Common myeloid progenitor, CD34-positive (primary cell): ENCODE results near the gene LST1.

Experiments used
- CTCF ChIA-PET: fragments of 350-600 bp; sonication (Branson Sonifier 250); formaldehyde crosslinking; loops from one replicate; lab custom pipeline; 2021; ENCODE audit warnings: antibody characterized with exemption; lab: Charles Lee
- POLR2A ChIA-PET: fragments of 350-600 bp; sonication (Branson Sonifier 250); formaldehyde crosslinking; loops from one replicate; lab custom pipeline; 2021; ENCODE audit warnings: antibody characterized with exemption; lab: Charles Lee
- DNase-seq, 3 donors: peaks; one replicate each; pipeline versions ENCODE4 v3.0.0 to v3.0.0-alpha.2; 2013
- H3K27ac ChIP-seq, 2 experiments: 1 replicate in 1 of 2; 2 replicates in 1 of 2; pipeline ENCODE4 v1.7.0; 2013; ENCODE audit warnings: inconsistent platforms in 2 of 2, low read length in 2 of 2, mild to moderate bottlenecking in 2 of 2, low read depth in 1 of 2, moderate library complexity in 1 of 2; ENCODE audit not compliant: severe bottlenecking in 2 of 2, insufficient read depth in 1 of 2, poor library complexity in 1 of 2
- H3K27me3 ChIP-seq, 5 experiments: replicated peaks in 2 of 5; 1 replicate in 3 of 5; 2 replicates in 2 of 5; pipeline versions ENCODE4 v1.6.1 to v1.7.0; 2013; ENCODE audit warnings: low read length in 4 of 5, mild to moderate bottlenecking in 2 of 5, moderate library complexity in 2 of 5, inconsistent platforms in 1 of 5; ENCODE audit not compliant: insufficient read depth in 5 of 5, control insufficient read depth in 4 of 5
- H3K36me3 ChIP-seq, 4 experiments: 1 replicate in 2 of 4; 2 replicates in 2 of 4; pipeline versions ENCODE4 v1.6.1 to v1.7.0; 2013; ENCODE audit warnings: low read length in 3 of 4, control low read depth in 1 of 4, mild to moderate bottlenecking in 1 of 4; ENCODE audit not compliant: control insufficient read depth in 4 of 4, insufficient read depth in 4 of 4
- H3K4me1 ChIP-seq, 4 experiments: 1 replicate in 3 of 4; 2 replicates in 1 of 4; pipeline versions ENCODE4 v1.6.1 to v1.7.1; 2013; ENCODE audit warnings: low read length in 3 of 4, mild to moderate bottlenecking in 3 of 4, control low read depth in 1 of 4, inconsistent platforms in 1 of 4, moderate library complexity in 1 of 4; ENCODE audit not compliant: control insufficient read depth in 4 of 4, insufficient read depth in 4 of 4; ENCODE audit errors: control extremely low read depth in 1 of 4
- H3K4me3 ChIP-seq, 7 experiments: 1 replicate in 4 of 7; 2 replicates in 3 of 7; pipeline versions ENCODE4 v1.5.1 to v1.7.0; 2013; ENCODE audit warnings: mild to moderate bottlenecking in 7 of 7, low read length in 6 of 7, moderate library complexity in 6 of 7, inconsistent platforms in 2 of 7, low read depth in 2 of 7, control low read depth in 1 of 7; ENCODE audit not compliant: insufficient read depth in 4 of 7, control insufficient read depth in 1 of 7; ENCODE audit errors: extremely low read depth in 1 of 7
- H3K9me3 ChIP-seq, 5 experiments: 1 replicate in 4 of 5; 2 replicates in 1 of 5; pipeline versions ENCODE4 v1.6.1 to v1.7.1; 2013; ENCODE audit warnings: low read length in 4 of 5, mild to moderate bottlenecking in 2 of 5, inconsistent platforms in 1 of 5, low read depth in 1 of 5, moderate library complexity in 1 of 5; ENCODE audit not compliant: control insufficient read depth in 4 of 5, insufficient read depth in 2 of 5; ENCODE audit errors: control extremely low read depth in 1 of 5
- WGBS: methylation state at CpG from one replicate; pipeline ENCODE4 v1.1.5; 2013; ENCODE audit not compliant: insufficient coverage; 5-methylcytosine and 5-hydroxymethylcytosine counted together

LST1 gene

DNA sequence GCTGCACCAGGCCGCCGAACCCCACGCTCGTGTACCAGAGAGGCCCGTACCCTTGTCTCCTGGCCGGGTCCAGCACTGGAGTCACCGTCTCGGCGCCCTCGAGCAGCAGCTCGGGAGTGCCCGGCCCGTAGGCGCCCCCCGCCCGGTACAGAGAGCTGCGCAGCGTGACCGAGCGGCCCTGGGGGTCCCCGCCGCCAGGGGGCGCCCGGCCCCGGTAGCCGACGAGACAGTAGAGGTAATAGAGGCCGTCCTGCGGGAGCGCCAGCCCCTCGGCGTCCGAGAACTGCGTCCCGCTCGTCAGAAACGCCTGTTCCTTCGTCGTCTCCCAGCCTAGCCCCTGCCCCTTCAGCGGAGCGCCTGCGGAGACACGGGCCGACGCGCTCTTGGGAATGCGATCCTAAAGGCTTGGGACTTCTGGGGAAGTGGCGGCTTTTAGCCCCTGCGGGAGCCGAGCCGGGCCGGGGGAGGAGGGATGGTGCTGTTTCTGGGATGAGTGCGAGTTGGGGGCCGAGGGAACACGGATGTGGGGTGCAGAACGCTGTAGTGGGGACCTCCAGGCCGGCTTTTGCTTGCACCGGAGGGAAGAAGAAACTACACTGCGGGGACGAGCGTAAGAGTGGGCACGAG lies 5.2 kb upstream of the LST1 start:
- Histone ChIP-seq H3K36me3 (no peaks in the 10 kb centered on the region), H3K4me3 (peak overlapping the region; percentile 85 to 96 (median 91)), H3K9me3 (no peaks in the 10 kb centered on the region), H3K4me1 (peaks cover 12 to 65% (median 57%) of the 10 kb centered on the region in 4 experiments), H3K27me3 (no peaks in the 10 kb centered on the region), H3K27ac (peak overlapping the region; percentile 46 to 83)
- peak; percentile 81 to 86 (median 85) for DNase-seq
- CTCF ChIA-PET = interaction anchor here (0.8 to 19.6 kb wide), 8 partner anchors 9 to 46 kb away, joined by 3 to 605 read pairs (median 5); partner anchors contain the start of genes AIF1, ATP6V1G2, DDX39B and LTA
- WGBS = under 1% methylated on average over 40 of the region's 62 CpGs
- POLR2A ChIA-PET = interaction anchor here (0.8 to 2.4 kb wide), 8 partner anchors 13 to 34 kb away, joined by 3 to 8 read pairs (median 4); partner anchors contain the start of gene NFKBIL1

DNA sequence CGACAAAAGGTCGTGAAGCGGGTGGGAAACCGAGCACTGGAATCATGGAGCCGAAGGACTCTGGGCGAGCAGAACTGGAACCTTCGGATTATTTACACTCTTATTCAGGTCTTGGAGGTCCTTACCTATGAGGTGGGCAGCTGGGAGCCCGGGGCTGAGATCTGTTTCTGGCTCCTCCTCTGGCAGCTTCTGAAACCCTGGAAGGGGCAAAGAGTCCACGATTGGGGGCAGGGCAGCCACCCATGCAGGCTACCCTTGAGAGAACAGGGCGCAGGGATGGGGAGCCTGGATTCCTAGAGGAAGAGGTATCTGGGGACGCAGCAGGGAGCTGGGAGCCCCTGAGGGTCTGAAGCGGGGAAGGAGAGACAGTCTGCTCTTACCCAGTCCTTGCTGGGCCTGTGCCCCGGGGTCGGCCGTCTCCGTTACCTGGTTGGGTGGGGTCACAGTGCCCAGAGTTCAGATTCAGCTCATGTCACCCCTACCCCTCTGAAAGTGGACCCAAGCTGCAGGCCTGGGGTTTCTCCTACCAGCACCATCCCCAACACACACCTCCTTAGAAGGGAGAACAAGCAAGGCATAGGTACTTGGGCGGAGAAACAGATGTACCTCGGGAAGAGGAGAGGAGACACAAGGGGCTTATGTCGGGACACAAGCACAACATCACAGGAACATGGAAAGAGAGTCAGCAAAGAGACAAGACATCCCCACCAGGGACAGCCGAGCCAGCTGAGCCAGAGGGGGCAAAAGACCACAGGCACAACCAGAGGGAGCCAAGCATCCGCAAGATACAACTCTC lies 4.4 kb upstream of the LST1 start:
- peak overlapping the region; percentile 46 to 83 for H3K27ac ChIP-seq

DNA sequence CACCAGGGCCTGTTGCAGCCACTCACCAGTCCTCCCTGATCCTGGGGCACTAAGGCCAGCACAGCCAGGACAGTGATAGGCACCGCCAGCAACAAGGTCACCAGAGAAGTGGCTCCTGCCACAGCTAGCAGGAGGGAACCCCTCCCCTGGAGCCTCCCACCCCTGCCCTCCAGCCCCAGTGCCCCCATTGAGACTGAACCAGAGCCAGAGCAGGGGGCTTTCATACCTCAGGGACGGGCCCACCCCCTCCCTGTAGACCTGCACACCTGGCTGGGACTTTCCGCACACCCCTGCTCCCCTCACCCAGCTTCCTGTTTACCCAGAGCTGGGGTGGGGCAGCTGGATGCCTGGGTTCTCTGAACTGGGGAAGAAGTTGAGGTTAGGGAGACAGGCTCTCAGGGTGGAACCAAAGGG lies 3.8 kb upstream of the LST1 start, which contains the start of gene LTB:
Gene LTB (minus strand): TSS at position 195 of the 414 bp plus-strand sequence. CDS start 7 bp downstream, at position 188.
- Histone ChIP-seq H3K4me1 (peaks cover 17 to 71% (median 62%) of the 10 kb centered on the region in 4 experiments), H3K27me3 (no peaks in the 10 kb centered on the region), H3K9me3 (no peaks in the 10 kb centered on the region), H3K27ac (peak within 1 kb of the TSS; percentile 46 to 83), H3K4me3 (peak within 1 kb of the TSS; percentile 85 to 96 (median 91)), H3K36me3 (no peaks in the 10 kb centered on the region)
- ChIA-PET POLR2A (interaction anchor here (0.6 to 2.3 kb wide), 8 partner anchors 11 to 564 kb away, joined by 3 to 7 read pairs (median 4); partner anchors contain the start of gene NFKBIL1), CTCF (interaction anchor here (0.7 to 19.6 kb wide), 7 partner anchors 7 to 70 kb away, joined by 3 to 605 read pairs (median 76); partner anchors contain the start of genes ATP6V1G2, BAG6, DDX39B and LTA)
- WGBS = 0% methylated on average over 2 of the region's 3 CpGs
- DNase-seq = peak in 1 of 3 donors; percentile 31

More for the DNA sequence above, 4.4 kb upstream of the LST1 start:
- peaks cover 13 to 71% (median 59%) of the 10 kb centered on the region in 4 experiments for H3K4me1 ChIP-seq
- 4% methylated on average over 16 of the region's 21 CpGs for WGBS
- no peaks in the 10 kb centered on the region for H3K9me3 ChIP-seq
- no peaks in the 10 kb centered on the region for H3K27me3 ChIP-seq
- H3K4me3 ChIP-seq = peak overlapping the region; percentile 85 to 96 (median 91)
- POLR2A ChIA-PET = interaction anchor here (0.8 to 2.4 kb wide), 11 partner anchors 12 to 35 kb away, joined by 3 to 8 read pairs (median 4); partner anchors contain the start of gene NFKBIL1
- no peak for DNase-seq
- no peaks in the 10 kb centered on the region for H3K36me3 ChIP-seq
- CTCF ChIA-PET = interaction anchor here (0.7 to 19.6 kb wide), 7 partner anchors 14 to 70 kb away, joined by 3 to 605 read pairs (median 6); partner anchors contain the start of genes ATP6V1G2, BAG6, DDX39B and LTA

DNA sequence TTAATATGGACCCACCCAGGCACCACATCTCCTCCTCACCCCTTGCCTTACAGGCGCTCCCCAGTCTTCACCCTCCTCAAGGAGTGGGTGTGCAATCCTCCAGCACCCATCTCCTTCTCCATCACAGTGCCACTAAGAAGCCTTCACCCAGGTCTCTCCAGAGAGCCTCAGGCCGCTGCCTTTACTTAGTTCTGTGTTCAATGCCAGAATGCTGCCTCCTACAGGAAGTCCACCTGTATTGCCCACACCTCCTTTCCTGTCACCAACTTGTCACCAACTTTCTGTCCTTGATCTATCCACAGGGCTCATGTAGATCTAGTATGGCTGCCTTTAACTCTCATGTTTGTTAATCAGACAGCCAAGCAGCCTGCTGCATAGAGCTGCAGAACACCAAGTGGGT lies 586 bp upstream of the LST1 start:
- Histone ChIP-seq H3K4me1 (peaks cover 21 to 93% (median 81%) of the 10 kb centered on the region in 4 experiments), H3K36me3 (peaks cover 0 to 16% (median 0%) of the 10 kb centered on the region in 4 experiments), H3K27me3 (no peaks in the 10 kb centered on the region), H3K4me3 (peak overlapping the region in 3 of 7 experiments; percentile 35 to 76 (median 51)), H3K27ac (peak overlapping the region in 1 of 2 experiments; percentile 76), H3K9me3 (no peaks in the 10 kb centered on the region)
- CTCF ChIA-PET = interaction anchor here (1.2 to 19.6 kb wide), 6 partner anchors 10 to 36 kb away, joined by 4 to 605 read pairs (median 108); partner anchors contain the start of genes AIF1, ATP6V1G2, DDX39B and LTA
- DNase-seq = peak in 2 of 3 donors; percentile 31 to 48
- POLR2A ChIA-PET = interaction anchor here (2.3 kb wide), 1 partner anchor 26 kb away, joined by 13 read pairs; no protein-coding TSS in a partner anchor
- WGBS = 100% methylated on average over 2 of the region's 2 CpGs

DNA sequence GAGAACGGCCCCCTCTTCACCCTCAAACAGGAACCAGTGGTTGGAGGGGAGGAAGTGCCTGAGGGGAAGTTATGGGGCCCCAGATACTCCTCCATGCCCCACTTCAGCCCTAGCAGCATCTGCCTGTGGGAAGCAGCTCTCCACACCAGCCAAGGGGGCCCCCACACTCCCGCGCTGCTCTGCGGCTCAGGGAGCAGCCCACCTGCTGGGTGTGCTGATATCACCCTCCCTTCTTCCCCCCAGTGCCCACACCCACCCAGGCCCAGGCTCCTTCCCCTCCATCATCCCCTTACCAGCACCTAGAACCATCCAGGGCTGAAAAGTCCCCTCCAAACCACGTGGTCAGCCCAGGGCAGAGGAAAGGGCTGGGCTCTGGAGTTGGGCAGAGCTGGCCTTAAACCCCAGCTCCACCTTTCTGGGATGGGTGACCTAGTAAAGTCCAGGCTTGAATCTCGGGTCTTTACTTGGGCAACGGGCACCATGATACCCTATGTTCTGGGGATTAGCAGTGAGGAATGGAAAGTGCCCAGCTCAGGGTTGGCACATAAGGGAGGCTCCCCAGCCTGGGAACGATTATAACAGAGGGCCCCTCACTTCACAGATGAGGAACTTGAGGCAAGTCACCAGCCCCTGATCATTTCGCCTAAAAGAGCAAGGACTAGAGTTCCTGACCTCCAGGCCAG lies 663 bp downstream of the LST1 start:
- CTCF ChIA-PET = interaction anchor here (0.6 to 19.6 kb wide), 7 partner anchors 11 to 1275 kb away, joined by 3 to 605 read pairs (median 5); partner anchors contain the start of genes AIF1, ATP6V1G2, DDX39B and NCR3
- H3K4me1 ChIP-seq = peaks cover 21 to 81% (median 71%) of the 10 kb centered on the region in 4 experiments
- H3K27me3 ChIP-seq = no peaks in the 10 kb centered on the region
- H3K27ac ChIP-seq = peak overlapping the region; percentile 54 to 76
- peak overlapping the region in 6 of 7 experiments; percentile 7 to 76 (median 58) for H3K4me3 ChIP-seq
- peaks cover 0 to 16% (median 0%) of the 10 kb centered on the region in 4 experiments for H3K36me3 ChIP-seq
- 8% methylated on average over 5 of the region's 9 CpGs for WGBS
- peak; percentile 88 to 99 (median 98) for DNase-seq
- H3K9me3 ChIP-seq = no peaks in the 10 kb centered on the region
- POLR2A ChIA-PET = interaction anchor here (0.6 to 2.3 kb wide), 5 partner anchors 10 to 39 kb away, joined by 4 to 13 read pairs (median 5); partner anchors contain the start of gene NFKBIL1
